ENCODE data around the gene CACNB1.

The CACNB1 gene

DNA sequence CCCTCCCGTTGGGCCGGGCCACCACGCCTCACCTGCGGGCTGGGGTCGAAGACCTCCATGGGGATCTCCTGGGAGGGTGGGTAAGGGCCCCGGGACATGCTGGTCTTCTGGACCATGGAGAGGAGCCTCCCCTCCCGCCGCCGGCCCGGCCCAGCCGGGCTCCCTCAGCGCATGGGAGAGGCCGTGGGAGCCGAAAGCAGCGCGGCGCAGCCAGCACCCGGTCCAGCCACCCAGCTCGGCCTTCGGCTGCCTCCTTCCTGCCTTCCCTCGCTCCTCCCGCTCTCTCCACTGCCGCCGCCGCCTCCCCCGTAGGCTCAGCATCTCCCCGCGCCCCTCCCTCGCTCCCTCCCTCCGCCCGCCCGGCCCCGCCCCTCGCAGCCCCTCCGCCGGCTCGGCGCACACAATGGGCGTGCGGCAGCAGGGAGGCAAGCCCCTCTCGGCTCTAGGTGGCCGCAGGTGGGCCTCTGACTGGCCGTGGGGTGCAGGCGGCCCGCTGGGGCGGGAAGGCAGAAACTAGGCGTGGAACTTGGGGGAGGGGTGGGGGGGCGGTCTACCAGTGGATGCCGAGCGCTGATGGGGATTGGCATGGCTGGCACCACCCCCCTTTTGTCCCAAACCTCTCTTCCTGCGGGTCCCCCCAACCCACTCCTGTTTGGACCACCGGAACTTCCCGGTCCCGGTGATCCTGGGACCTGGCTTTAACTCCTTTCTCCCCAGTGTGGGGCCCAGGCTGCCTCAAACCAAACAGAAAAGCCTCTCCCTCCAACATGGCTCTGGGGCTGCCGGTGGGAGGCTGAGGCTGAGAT is at the start of gene CACNB1:
TSS of gene CACNB1 (minus strand) at position 290 of the 806 bp plus-strand sequence. CDS start at position 116, 174 bp downstream.
- peak; percentile 83 for DNase-seq

DNA sequence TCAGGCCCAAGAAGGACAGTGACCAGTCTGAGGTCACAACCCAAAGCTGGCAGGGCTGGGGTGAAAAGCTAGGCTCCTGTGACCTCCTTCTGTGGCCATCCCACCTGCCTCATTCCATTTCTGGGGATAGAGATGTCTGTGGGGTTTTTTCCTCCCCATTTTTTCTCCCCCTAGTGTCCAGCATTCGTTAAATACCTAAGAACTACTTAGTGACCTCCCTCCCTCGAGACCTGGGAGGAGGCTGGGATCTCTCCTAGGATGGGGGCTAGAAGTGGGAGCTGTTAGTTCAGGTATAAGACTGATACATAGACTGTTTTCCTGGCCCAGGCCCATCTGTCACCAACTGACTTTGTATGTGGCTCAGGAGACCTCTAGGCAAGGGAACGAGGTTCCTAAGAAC is 48.8 kb upstream of the CACNB1 start:
- no peak for DNase-seq

DNA sequence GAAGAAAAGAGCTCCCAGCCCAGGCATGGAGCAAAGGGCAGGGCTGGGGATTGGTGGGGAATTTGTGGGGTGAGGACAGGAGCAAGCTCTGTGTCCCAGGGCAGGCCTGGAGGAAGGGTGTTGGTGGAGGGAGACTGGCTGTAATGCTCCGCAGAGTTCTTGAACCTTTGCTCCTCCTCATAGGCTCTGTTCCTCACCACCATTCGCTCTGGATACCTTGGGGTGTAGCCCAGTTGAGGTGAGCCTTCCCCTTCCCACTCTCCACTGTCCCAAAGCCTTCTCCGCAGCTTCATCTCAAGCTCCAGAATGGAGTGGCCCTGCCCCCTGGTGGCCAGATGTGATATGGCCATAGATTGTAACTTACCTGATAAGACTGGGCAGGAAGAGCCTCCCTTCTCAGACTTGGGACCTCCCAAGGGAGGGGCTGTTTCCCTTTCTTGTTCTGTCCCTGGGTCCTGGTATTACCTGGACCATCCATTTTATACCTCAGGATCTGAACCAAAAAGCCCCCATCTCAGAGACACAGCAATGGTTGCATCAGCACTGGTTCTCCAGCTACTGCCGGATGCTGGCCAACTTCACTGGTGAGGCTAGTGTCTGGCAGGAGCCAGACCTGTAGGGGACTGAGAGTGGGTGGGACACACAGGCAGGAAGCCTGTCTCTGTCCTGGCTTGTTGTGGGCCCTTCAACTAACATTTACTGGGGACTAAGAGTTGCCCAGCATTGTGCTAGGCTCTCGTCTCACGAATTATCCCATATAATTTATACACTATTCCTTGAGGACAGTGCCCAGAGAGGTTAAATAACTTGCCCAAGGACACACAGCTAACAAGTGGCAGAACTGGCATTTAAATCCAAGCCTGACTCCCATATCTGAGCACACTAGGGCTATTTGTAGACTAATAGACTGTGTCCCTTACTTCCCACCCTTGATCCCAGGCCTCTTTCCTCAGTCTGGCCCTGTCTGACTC is 47.4 kb upstream of the CACNB1 start:
- DNase-seq, result no peak

DNA sequence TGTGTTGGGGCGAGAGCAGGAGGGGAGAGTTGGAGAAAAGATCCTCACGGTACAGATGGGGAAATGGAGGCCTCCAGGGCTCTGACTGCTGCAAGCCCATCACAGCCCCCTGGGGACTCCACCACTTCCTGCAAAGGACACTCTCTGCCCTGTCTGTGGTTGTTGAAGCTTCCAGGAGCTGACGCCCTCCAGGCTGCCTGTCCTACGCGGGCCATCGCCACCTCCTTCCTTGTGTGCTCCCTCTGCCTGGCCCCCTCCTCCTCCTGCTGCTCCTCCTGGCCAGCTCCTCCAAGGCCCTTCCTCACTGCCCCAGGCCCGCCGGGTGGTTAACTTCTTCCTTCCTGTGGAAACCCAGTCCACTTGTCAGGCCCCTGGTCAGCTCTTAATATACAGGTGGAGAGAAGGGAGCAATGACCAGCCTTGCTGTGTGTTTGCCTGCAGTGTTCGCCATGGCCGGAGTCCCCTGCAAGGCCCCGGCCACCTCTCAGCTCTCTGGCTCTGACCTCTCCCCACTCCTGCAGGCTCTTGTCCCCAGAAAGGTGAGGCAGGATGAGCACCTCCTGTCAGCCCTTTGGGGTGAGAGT is 46.6 kb upstream of the CACNB1 start:
- no peak for DNase-seq

DNA sequence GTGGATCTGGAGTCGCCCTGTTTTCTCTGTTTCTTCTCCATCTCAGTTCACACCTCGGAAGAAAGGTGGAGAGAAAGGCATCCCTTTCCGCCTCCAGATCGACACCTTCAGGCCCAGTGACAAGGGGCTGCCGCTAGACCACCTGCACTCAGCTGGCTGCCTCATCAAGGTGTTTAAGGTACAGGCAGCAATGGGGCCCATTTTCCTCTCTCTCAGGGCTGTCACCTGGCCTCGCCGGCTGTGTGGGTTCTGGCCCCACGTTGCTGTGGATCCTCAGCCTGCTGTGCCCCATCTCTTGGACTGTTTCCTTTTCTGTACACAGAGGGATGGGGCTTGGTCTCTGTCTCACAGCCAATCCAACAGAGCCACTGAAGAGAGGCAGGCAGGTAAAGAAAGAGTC is 45.7 kb upstream of the CACNB1 start:
- no peak for DNase-seq

DNA sequence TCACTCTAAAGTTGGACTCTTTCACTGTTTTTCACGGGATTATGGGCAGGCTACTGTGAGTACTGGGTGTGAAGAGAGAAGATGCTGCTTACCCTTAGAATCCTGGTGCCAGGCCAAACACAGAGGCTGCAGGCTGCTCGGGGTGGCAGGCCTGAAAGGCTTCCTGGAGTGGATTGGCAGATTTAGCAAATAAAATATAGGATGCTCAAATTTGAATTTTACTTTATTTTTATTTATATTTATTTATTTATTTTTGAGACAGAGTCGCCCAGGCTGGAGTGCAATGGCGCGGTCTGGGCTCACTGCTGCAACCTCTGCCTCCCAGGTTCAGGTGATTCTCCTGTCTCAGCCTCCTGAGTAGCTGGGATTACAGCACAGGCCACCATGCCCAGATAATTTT is 43.2 kb upstream of the CACNB1 start:
- no peak for DNase-seq

DNA sequence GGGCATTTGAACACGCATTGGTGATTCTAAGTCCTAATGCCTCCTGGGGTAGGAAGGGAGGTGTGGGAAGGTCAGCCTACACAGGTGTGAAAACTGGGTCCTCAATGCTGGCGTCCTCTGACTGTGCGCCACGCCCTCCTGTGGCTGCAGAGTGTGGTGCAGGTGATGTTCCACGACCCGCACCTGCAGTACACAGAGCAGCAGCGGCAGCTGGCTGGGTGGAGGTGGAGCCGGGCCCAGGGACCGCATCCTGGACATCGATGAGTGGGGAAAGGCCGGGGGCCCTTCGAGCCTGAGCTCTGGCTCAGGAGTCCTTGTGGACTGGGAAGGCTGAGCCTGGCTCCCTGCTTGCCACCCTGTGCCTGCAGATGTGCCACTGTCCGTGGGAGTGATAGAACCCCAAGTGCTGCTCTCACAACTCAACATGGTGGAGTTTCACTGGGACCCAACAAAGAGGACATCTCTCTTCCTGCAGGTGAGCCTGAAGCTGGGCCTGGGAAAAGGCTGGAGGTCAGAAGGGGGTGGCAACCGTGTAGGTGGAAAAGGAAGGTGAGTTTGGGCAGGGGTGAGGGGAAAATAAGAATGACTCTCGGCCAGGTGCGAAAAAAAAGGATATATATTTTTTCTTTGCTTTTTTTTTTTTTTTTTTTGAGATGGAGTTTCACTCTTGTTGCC is 42.3 kb upstream of the CACNB1 start:
- no peak for DNase-seq

DNA sequence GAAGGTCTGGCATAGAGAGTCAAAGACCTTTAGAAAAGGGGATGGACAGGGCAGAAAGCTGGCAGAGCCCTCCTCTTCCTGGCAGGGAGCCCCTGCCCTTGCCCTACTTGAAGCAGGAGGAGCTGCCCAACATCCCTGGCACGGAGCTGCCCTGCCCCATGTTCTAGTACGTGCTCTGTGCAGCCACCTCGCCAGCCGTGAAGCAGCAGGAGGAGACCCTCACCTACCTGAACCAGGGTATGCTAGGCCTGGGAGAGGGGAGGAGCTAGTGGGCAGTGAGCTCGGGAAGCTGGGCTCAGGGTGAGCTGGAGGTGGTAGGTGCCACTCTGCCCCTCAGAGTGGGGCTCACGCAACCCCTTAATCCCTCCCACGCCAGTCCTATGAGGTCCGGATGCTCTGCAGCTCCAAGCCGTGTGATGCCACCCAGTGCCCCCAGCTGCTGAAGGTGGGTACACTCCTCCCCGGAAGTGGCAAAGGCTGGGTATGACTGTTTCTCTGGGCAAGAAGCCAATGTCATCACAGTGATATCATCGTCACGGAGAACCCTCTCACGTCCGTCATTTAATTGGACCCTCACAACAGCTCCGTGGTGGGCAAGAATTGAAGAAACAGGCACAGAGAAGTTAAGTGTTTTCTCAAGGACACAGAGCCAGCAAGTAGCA is 41.0 kb upstream of the CACNB1 start:
- DNase-seq, result no peak

DNA sequence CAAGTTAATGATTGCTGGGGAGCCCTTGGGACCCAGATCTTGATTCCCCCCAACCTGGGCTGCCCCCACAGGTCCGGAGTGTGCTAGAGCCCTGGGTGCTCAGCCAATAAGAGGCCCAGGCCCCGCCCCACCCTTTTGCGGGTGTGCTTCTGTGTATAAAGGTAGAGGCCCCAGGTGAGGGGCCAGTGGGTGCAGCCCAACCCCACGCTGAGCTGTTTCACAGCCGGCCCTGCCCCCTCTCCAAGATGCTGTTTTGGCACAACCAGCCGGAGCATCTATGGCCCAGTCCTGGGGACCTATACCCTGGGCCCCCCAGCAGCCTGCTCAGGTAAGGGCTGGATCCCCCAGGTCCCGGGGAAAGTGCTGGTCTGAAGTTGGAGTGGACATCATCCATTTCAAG is 40.1 kb upstream of the CACNB1 start:
- DNase-seq, result no peak

DNA sequence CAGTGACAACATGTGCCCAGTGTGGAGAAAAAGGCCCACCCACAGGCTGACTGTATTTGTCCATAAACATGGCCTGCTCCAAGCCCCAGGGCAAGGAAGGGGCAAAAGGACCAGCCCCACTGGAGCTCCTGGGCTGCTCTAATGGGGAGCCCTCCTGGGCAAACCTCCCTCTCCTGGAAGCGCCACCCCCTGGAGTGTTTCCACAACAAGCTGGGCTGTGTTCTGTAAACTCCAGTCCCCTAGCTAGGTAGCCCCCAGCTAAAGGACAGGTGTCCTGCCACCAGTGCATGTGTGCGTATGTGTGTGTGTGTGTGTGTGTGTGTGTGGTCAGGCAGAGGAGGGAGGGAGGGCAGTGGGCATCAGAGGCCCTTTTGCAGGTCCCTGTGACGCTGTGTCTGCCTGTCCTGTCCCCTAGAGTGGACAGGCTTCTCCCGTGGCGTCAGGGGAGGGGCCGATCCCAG is 39.5 kb upstream of the CACNB1 start:
- DNase-seq, result no peak

DNA sequence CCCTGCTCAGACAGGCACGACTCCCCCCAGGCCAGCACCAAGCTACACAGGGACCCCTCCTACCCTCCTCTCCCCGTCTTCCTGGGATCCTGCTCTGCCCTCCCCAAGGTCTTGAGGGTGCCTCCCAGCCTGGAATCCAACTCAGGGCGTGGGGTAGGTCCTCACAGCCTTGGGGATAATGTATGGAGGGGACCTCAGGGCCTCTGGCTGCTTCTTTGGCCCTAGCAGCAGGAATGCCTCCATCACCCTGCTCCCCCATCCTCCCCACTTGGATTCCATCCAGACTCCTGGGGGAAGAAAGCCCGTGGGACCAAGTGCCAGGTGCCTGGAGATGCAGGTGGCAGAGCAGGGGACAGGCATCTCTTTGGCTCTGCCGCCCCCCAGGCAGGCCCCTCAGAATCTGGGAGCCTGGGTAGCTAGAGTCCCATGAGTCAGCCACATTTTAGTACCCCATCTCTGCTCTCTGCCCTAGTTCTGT is 39.0 kb upstream of the CACNB1 start:
- DNase-seq, result no peak

DNA sequence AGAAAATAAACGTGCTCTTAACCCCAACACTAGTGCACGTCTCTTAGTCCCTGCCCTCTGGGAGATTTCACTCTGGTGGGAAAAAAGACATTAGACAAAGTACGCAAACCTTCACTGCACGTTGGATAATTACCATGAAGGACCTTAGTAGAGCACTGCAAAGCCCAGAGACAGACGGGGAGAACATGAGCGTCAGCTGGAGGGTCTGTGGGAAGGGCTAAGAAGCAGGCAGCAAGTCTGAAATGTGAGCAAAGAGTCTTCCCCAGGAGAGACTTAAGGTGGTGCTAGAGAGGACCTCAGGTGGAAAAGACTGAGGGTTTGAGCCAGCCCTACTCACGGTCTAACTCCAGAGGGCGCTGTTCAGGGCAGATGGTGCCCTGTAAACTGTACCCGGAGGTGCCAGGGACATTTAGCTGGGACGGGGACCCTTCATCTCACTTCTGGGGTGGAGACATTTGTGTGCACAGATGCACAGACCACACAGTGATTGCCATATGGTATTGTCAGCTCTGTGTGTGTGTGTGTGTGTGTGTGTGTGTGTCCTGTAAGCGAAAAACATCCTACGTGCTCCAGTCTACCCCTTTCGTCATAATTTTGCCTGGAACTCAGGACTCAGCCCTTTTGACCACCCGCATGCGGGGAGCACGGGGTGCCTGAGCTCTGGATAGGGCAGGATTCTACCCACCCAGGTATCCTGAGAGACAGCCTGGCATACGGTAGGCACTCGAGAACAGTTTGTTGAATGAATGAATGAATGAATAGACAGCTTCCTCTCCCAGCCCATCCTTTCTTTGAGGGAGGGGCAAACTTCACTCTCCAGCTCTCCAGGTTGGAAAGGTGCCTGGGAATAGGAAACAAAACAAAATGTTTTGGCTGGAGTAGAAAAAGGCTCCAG is 38.3 kb upstream of the CACNB1 start:
- DNase-seq, result peak; percentile 78

DNA sequence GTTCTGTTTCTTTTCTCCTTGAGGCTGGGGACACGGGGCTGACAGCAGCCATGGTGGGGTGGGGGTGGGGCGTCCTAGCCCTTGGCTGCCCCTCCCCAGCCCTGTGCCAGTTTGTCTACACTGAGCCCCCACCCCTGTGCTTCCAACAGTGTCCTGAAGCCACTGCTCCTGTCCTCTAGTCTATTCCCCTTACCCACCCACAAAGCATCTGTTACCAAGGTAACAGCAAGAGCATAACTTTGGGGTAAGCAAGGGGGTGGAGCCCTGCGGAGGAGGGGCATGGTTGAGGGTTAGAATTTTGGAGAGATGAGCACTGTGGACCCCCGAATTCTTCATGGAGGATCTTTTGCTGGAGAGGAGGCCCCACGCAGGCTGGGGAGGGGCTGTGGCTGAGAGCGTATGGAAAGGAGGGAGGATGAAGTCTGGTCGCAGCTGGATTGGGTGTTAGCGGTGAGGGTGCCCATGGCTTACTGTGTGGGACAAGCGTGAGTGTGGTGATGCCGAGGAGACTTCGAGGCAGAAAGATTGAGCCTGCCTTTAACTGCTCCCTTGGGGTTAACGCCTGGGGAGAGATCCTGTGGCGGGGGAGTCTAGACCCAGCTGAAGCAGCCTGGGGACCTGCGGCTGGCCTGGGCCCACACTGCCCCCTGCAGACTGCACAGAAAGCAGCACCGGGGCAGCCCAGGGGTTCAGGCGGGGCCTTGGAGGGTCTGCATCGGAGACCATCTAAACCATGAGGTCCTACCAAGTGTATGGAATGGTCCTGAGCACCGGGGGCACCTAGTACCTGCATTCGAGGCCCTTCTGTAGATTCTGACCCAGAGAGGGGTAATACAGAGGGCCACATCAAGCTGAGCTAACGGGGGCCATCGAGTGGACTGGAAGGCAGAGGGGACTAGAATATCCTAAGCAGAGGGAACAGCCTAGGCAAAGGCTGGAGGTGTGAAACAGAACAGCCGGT is 34.4 kb upstream of the CACNB1 start:
- peak; percentile 78 for DNase-seq

DNA sequence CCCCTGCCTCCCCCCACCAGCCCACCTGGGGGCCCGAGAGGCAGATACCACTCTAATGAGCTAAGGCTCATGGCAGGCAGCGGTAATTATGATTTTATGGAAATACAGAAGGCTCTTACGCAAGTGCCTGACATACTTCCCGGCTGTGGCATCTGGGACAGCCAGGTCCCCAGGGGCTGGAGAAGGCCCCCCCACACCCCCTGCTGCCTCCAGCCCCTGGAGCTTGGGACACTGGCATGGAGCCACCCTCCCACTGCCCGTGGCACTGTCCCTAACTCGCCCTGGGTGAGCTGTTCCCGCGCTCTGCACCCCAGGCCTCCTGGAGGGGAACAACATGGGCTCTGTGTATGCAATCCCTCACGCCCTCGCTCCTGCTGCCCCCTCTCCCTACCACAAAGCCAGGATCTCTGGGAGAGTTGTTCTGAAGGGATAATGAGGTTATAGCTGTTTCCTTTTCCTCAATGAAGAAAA is 33.7 kb upstream of the CACNB1 start:
- DNase-seq, result no peak

DNA sequence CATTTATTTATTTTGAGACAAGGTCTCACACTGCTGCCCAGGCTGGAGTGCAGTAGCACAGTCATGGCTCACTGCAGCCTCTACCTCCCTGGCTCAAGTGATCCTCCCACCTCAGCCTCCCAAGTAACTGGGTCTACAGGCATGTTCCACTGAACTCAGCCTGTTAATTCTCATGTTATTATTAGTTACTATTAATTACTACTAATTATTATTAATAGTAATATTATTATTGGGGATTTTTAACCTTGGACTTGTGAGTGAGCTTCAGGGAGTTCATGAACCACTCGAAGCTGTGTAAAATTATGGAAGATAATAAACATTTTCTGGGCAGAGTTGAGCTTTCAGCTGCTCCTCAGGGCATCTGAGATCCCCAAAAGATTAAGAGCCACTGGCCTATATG is 32.9 kb upstream of the CACNB1 start:
- no peak for DNase-seq

DNA sequence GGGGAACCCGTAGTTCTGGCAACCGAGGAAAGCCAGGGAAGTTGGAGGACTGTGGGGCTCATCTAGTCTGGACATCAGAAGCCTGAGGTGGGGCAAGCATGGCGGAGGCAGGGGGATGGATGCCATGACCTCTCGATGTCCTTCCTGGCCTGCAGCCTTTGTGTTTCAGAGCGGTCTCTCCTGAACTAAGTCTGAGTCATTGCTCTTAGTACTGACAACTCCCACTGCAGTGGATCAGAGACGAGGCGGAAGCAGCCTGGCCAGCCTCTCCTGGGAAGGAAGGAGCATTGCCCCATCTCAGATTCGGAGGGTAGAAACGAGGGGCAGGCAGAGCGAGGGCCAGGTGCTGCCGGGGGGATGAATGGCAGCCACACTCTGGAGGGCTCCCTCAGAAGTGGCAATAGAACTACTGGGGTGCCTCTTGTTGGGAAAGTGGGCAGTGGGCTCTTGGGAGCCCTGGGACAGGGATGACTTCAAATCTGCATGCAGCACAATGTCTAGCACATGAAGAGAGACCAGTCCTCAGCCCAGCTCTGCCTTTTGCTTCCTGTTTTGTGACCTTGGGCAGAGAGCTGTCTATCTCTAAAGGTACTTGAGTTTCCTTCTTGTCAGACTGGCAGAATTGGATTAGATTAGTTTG is 31.9 kb upstream of the CACNB1 start:
- no peak for DNase-seq

DNA sequence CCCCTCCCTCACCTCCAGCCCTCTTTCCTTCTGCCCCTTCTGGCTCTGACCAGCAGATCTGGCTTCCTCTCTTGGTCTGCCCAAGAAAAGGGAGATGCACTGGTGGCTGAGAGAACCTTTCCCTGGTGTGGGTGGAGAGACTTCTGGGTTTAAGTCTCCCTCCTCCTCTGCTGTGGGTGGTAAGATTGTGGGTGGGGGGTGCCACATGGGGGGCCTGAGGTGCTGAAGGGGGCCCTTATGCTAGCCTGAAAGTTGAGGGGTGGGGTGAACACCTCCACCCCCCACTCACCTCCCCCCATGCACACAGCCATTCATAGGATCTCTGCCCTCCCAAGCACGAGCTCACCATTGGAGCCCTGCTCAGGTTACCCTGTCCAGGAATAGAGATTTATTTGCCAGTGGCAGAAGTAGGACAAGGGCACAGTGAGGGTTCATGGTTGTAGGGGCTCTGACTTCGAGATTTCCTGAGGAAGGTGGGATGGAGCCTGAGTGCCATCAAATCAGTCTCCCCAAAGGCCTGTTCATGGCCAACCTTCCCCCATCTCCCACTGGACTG is 30.0 kb upstream of the CACNB1 start:
- no peak for DNase-seq

DNA sequence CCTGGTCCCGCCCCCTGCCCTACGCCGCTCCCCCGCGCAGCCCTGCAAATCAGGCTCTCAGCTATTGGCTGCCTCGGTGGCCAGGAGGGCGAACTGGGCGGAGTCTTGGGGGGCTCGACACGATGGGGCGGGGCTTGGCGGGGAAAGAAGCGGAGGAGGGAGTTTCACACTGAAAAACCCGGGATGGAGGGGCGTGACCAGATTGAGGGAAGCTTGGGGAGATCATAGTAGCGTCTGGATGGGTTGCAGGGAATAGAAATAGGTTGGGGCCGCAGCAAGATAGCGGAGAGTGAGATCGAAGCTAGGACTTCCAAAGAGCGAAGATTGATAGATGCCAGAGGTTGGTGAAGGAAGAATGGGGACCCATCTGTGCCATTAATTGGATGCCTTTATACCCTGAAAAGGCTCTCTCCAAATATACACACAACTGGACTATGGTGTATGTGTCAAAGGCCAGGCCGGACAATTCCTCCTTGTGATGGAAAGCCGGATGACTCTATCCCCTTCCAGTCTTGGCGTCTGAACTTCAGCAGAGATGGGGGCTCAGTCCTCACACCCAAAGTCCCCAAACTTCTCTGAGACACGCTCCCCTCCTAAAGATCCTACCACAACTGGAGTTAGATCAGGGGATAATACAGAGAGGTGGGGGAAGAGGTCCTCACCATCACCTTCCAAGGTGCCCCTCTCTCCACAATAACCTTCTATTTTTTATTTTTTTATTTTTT is 28.7 kb upstream of the CACNB1 start:
- no peak for DNase-seq

Data from 8988T (cell line).